ENCODE data around the gene LGALS3BP.
"Not testable (repeated sequence)": the region's sequence is repeated elsewhere in the genome, so short reads cannot be mapped to it uniquely, and the experiment has no call there.

LGALS3BP gene

DNA sequence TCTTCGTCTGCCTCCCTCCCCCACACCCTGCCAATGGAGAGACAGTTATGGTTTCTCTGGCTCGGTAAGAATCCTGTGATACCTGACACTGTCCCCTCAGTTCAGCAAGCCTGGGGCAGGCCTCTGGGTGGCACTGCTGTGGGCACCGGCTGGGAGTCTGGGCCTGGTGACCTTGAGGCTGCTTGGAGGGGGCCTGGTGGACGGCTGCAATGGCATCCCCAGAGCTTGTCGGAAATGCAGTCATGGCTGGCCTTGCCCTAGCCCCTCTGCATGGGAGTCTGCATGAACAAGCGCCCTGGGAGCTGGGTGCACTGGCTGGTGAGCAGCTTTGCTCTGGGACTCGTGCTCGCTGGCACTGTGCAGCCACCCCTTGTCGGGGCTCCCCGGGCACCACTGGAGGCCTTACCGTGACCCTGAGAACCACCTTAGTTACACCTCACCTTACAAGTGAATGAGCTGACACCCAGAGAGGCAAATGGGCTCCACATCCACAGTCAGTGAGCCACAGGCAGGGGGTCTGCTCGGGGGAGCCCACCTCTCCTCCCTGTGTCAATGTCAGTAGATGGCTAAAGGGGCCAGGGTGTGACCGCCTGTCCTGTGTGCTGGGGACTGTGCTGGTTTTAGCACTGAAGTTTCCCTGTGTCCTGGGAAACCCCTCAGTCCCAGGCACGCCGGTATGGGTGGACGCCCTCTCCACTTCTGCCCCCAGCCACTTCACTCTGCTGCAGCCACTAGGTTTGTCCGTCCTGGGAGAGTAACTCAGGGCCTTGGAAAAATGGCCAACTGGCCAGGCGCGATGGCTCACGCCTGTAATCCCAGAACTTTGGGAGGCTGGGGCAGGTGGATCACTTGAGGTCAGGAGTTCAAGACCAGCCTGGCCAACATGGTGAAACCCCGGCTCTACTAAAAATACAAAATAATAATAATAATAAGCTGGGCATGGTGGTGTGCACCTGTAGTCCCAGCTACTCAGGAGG, 1.4 kb downstream of the LGALS3BP start:
- no peak for DNase-seq

DNA sequence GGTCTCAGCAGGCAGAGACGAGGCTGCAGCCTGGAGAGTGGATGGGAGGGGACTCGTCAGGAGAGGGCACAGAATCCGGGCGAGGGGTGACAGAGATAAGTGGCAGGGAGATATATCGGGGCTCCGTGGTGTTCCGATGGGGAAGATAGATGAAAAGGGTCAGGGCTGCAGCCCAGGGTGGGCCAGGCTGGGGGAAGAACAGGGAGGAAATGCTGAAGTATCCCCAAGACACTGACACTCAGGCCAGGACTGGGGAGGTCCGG, 2.1 kb downstream of the LGALS3BP start:
- DNase-seq: no peak

DNA sequence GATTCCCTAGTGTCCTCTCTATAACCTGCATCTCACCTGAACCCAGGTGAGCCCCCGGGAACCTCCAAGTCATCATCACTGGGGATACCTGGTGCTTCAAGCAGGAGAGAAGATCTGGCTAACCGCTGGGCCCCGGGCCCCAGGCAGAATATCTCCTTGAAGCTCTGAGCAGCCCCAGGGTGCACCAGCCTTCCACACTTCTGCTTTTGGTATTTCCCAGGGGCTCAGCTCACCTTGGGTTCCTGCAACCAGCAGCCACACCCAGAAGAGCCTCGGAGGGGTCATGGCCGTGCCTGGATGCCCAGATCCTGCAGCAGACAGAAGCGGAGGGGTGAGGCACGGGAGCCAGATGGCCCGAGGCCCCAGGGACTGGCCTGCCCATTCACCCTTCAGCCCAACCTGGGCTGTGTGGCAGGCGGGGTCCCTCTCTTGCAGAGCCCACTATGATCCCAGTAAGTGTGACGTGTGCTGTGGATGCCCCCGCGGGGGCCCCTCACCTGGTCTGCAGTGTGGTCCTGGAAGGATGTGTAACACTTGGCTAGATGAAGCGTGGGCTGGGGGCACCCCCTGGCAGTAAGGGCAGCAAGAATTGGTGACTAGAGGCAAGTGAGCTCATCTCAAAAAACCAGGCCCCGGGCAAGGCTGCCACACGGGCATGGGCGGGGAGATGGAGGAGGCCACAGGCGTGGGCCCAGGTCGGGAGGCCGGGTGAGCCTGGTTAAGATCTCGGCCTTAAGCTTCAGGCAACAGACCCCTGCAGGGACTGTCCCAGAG, 2.6 kb downstream of the LGALS3BP start:
- DNase-seq: no peak

DNA sequence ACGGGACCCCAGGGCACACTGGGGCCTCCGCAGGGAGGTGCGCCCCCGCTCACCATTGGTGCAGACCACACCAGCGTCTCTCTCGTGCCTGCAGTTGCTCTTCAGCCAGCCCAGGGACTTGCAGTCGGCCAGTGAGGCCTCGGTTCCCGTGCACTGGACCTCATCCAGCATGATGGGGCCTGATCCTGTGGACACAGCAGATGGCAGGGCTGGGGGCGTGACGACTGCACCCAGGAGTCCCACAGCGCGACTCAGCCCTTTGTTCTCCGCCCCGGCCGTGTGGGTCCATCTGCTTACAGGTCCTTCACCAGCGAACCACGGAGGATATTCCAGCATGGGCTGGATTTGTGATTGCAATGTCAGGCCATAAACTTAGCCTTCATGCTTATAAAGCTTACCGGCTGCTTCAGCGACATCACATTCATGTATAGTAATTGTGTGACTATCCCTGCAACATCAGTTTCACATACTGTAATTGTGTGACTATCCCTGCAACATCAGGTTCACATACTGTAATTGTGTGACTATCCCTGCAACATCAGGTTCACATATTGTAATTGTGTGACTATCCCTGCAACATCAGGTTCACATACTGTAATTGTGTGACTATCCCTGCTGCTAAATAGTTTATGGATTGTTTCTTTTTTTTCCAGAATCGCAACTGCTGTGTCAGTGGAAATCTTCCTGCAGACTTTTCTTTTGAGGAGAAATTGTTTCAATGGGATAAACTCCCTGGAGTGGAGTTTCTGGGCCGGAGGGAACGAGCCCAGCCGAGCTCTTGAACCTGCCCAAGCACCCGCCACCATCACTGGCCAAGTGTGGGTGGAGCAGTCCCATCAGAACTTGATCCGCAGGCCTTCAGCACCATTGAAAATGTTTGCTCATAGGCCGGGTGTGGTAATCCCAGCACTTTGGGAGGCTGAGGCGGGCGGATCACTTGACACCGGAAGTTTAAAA, 4.8 kb downstream of the LGALS3BP start:
- no peak for DNase-seq

DNA sequence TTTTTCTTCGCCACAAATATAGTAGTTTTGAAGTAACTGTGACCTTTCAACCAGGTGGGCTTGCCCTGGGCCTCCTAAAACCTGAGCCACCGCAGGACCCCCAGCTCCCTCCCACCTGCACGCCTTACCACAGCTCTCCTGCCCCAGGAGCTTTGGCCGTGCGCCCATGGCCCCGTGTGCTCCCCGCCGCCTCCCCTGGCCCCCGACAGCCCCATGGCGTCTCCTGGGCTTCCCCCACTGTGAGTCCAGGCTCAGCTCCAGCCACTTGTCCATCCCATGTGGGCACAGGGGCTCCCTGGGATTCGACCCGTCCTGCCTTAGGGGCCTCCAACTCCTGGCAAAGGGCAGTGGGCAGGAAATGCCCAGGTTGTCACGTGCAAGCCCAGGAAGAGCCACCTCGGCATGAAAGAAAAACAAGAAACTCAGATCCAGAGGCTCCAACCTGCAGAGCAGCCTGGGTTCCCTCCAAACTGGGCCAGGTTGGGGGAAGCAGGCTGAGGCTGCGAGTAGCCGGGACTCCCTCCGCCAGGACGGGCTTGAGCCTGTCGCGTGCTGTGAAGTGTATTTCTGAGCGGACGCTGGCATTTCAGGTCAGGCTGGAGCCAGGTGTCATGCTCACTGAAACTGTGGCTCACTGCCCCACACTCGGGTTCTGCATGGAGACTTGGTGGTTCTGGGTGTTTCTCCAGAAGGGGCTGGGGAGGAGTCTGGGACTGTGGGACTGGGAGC, 5.8 kb downstream of the LGALS3BP start:
- DNase-seq: no peak

DNA sequence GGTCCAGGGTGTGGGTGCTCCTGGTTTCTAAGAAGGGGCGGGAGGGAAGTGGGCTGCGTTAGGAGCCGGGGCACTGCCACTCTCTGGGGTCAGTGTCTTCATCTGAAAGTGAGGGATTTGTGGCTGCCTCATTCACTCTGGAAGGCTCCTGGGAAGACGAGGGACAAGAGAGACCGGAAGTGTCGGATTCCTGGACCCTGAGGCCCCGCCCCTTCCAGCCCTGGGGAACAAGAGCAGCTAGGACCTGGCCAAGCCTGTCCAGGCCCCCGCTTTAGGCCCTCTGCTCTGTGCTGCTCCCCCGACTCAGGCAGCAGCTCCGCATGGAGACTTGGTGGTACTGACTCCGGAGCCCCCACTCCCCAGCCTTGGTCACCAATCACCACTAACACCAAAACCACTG, 6.5 kb downstream of the LGALS3BP start:
- DNase-seq: no peak

DNA sequence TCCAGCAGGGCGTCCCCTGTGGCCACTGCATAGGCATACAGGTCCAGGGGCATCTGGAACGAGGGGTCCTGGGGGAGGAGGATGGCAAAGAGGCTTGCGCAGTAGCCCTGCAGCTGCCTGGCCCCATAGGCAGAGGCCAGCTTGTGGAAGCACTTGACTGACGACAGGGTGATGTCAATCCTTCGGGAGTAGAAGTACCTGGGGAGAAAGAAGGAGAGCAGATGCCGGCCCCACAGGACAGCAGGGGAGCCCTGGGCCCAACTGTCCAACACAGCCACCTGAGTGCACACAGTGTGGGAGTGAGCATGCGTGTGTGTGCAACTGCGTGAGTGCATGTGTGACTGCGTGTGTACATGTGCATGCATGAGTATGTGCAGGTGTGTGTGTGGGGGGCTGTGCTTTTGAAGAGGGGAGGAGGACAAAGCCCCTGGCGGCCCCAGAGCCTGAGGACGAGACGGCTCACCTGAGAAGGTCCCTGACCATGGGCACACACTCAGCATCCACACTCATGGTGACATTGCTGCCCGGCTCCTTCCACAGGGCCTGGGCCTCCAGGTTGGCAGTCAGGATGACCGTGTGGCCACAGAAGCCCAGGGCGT, 7.1 kb downstream of the LGALS3BP start:
- no peak for DNase-seq

DNA sequence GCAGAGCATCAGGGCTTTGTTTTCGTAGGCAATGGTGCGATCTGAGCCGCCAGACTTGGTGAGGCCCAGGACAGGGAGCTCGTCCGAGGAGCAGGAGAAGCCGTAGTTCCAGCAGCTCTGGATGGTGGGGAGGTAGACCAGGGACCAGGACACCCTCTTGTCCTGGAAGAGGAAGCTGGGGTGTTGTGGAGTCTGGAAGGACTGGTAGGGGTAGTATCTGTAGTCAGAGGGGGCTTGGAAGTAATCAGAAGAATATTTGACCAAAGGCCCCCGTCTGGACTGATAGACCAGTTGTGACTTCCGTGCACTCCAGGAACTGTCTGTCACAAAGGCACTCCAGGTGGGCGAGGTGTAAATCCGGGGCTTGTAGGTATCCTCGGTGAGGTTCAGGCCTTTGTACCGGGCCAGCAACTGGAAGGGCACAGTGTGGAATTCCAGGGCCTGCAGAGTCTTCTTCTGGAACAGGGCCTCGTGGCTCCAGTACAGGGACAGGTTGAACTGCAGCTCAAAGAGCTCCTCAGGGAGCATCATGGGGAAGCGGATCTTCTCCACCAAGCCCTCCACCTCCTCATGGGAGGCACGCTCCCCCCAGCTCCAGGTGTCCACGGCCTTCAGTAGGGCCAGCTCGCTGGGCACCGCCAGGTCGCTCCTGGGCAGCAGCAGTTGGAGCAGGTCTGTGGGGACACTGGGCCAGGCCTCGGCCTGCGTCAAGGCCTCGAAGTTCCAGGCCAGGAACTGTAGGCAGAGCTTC, 7.8 kb downstream of the LGALS3BP start:
- DNase-seq: no peak

DNA sequence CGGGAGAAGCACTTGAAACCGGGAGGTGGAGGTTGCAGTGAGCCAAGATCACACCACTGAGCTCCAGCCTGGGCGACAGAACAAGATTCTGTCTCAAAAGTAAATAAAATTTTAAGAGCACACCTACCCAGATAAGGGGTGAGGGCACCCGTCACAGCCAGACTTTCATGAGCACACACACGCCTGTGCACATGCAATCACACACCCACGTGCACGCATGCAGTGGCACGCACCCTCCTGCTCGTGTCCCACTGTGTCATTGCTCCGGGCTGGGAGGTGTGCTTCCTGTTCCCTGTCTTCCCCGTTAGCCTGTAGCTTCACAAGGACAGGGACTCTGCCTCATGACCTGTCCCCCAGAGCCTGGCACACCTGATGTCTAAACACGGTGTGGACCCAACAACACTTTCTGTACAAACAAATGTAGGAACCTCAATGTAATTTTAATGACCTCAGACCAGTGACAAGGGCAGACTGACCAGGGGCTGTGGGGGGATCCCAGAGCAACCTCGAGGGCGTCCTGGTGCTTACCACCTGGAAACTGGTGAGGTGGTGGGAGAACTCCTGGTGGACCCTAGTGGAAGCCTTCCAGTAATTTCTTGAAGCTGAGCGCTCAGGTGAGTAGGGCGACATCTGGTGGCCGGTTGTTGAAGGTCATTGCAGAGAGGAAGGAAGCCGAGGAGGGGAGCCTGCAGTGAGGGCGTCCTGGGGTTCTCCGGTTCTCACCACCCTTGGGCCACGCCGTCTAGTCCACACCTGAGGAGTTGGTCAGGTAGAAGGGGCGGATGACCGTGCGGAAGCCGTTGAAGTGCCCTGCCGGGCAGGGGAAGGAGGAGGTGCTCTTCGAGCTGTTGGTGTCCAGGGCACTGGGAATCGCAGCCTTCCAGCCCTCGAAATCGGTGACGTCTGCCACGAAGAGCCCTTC, 8.6 kb downstream of the LGALS3BP start:
- DNase-seq: peak; percentile 68 to 74

DNA sequence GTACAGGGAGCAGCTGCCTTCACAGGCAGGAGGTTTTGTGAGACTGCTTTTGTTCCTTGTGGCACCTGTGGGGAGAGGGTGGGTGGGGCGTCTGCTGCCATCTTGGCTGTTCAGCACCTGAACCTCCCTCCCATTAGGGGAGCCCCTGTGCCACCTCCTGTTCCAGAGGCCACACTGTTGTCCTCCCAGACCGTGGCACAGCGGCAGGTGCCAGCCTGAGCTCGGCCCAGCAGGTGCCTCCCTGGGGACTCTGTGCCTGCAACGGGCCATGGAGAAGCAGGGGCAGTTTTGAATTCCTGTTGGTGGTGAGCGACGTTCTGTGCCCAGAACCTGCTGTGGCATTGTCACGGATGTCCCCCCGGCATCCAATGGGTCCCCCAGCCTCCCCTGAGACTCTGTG, 9.9 kb downstream of the LGALS3BP start:
- DNase-seq: no peak

DNA sequence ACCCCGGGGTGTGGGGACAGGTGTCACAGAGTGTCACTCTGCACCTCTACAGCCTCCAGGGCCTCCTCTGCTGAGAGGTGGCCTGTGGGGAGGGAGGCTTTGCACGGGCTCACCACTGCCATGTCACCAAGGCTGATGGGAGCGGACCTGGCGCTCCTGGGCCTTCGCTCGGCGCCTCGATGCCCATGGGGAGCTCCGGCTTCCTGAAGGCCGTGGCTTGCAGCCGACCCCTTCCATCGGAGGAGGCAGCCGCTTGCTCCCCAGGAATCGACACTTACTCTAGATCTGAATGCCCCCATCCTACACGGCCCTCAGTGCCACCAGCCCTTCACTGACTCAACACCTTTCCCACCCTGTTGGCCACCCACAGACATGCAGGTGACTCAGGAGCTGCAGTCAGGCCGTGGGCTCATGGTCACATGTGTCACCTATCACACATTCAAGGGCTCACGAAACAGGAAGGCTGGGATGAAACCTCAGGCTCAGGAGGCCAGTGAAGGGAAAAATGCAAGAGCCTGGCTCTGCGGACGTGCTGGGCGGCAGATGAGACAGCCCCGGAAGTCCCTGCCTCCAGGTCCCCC, 11.9 kb downstream of the LGALS3BP start:
- no peak for DNase-seq

DNA sequence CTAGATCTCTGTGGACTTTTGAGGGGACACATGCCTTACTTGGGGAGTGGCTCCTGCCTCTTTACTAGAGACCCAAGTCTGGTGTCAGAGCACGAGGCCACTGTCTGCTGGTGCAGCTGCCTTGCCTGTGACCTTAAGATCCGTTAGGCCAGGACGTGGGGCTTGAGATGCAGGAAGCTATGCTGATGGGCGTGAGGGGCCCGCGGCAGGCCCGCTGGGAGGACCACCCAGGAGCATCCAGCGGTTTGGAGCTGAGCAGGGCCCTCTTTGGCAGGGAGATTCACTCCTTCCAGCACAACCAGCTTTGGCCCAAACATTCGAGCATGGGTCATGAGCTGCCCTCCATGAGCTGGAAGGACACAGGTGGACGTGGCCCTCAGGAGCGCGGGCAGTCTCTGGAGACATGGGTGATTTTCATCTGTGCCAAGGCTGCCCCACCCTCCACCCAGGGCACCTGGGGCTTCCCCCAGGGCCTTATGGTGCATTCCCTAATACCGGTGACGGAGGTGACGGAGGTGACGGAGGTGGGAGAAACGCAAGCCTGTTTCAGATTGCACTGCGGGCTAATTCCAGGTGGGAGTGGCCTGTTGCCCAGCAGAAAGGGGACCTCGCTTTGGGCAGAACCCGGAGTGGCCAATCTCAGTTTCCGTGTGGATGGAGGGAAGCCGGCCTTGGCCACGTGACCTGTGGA, 12.7 kb downstream of the LGALS3BP start:
- no peak for DNase-seq

DNA sequence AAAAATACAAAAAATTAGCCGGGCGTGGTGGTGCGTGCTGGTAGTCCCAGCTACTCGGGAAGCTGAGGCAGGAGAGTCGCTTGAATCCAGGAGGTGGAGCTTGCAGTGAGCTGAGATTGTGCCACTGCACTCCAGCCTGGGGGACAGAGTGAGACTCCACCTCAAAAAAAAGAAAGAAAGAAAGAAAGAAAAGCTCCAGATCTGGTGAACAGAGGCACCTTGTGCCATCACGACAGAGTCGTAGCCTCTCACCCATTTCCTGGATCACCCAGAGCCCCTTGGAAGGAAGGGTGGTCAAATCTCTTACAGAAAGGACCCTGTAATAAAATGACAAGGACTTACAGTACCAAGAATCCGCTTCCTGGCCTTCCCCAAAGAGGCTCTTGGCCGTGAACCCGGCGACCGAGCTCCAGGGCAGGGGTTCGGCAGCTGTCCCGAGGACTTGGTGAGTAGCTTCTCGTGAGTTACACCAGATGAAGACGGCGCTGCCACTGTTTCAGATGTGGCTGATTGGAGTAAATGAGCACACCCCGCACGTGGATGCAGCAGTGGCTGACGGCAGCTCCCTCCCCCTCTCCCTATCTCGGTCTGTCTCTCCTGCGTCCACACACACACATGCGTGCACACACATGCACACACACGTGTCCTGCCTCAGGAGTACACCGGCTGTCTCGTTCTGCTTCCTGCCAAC, 13.5 kb downstream of the LGALS3BP start:
- no peak for DNase-seq

DNA sequence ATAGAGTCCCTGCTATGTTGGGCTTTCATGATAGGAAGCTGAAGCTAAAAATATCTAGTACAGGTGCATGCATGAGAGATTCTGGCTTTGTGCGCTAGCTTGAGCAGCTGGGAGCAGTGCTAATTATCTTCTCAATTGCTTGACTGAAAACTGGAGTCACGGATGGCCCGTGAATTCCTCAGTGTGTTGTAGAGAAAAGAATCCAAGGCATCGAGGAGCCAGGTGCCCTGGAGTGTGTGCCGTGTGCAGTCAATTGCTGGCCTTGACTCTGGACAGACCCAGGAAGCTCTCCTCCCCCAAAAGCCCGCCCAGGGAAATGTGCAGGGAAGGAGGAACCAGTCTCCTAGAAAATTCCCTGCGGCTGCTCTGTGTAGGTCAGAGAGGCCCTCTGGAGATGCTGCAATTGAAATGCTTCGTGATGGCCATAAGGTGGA, 14.2 kb downstream of the LGALS3BP start:
- DNase-seq: no peak

DNA sequence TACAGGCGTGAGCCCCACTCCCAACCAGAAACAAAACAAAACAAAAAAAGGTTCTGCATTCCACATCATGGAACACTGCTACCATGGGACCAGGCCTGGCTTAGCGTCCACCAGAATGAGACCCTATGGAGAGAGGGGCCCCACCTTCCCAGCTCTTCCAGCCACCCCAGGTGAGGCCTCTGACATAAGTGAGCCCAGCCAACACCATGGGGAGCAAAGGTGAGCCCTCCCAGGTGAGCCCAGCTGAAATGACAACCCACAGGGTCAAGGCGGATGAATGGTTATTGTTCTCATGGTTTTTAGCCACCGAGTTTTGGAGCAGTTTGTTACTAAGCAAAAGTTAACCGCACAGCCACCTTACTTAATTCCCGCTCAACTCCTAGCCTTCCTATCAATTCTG, 16.3 kb downstream of the LGALS3BP start:
- no peak for DNase-seq

DNA sequence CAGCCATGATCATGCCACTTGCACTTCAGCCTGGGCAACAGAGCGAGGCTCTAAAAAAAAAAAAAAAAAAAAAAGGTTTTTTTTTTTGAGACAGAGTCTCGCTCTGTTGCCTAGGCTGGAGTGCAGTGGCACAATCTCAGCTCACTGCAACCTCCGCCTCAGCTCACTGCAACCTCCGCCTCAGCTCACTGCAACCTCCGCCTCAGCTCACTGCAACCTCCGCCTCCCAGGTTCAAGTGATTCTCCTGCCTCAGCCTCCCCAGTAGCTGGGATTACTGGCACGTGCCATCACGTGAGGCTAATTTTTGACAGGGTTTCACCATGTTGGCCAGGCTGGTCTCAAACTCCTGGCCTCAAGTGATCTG, 16.8 kb downstream of the LGALS3BP start:
- not testable (repeated sequence) for DNase-seq

DNA sequence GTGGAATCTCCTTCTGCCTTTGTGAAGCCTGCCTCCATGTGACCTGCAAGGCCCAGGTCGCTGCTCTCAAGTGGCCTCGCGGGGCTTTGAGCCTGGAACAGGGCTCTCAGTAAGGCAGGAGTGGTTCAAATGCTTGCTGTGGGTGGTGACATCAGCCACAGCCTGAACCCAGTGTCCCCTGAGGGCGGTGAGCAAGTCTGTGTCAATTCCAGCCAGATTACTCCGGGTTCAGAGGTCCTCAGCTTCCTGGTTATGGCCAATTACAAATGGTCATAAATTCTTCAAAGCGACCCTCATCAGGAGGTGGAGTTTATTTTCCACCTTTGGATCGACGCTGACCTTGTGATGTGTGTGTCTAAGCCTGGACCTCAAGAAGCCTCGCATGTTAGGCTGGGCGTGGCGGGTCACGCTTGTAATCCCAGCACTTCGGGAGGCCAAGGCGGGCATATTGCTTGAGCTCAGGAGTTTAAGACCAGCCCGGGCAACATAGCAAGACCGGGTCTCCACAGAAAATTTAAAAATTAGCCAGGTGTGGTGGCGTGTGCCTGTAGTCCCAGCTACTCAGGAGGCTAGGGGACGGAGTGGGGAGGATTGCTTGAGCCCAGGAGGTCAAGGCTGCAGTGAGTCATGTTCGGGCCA, 17.3 kb downstream of the LGALS3BP start:
- no peak for DNase-seq

DNA sequence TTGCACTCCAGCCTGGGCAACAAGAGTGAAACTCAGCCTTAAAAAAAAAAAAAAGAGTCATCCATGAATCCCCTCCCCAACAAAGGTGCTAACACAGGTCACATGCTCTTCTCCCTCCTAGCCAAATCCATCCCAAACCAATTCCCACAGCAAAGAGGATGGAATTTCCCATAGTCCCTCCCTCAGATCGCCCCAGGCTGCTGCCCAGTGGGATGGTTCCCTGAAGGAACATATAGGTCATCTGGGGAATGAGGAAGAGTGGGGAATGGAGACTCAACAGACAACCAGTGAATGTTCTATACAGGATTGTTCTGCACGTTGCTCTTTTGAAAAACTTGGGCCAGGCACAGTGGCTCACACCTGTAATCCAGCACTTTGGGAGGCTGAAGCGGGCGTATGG, 18.2 kb downstream of the LGALS3BP start:
- DNase-seq: no peak
